Activated naive CD8-positive, alpha-beta T cell treated with anti-CD3 and anti-CD28 coated beads, Interleukin-2, amount 50 U/mL, for 16 hours (primary cell): ENCODE data around the gene SIX2.

ENCODE experiments used
- DNase-seq: peaks from one replicate; pipeline ENCODE4 v3.0.0-alpha.2; 2020; ENCODE audit warnings: low read depth, low spot score

Gene SIX2

DNA sequence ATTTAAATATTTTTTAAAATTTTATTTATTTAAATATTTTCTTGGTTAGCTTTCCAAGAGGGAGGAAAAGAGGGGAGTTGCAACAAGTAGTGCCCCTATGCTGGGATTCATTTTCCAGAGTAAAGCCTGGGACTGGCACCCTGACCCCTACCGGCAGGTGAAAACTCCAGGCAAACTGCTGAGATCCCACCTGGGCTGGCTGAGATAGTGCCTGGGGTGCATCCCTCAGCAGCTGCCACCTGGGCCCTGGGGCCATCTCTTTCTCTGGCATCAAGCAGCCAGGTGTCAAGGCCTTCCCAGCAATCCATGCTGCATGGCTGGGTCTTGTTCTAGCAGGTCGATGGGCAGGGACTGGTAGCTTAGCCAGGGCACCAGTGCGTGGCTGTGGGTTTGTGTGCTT is 6.6 kb downstream of the SIX2 start:
- DNase-seq: no peak

DNA sequence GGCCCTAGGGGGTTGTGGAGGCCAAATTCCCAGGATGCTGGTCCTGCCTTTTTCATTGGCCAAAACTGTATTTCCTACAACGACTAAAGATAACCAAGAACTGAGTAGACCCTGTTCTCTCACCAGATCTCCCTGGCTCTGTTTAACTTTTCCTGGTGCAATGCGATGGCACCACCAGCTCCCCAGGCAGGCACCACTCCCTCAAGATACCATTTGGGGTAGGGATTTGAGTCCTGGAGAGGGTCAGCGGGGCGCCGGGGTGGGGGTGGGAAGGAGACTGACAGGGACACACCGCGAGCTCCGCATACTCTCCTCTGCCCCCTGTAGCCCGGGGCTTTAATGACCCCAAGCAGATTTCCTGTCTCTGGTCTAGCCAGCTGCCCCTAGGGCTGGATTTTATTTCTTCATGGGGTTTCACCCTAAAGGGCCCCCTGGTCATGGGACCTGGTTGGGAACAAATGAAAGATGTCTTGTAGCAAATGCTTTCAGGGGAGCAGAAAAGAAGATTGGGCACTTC is 7.3 kb downstream of the SIX2 start:
- DNase-seq: no peak

GRCh38 chr2:45000921-45001868 is 8.1 kb downstream of the SIX2 start:
- DNase-seq: no peak

GRCh38 chr2:45000341-45000901 is 8.8 kb downstream of the SIX2 start:
- DNase-seq: no peak

DNA sequence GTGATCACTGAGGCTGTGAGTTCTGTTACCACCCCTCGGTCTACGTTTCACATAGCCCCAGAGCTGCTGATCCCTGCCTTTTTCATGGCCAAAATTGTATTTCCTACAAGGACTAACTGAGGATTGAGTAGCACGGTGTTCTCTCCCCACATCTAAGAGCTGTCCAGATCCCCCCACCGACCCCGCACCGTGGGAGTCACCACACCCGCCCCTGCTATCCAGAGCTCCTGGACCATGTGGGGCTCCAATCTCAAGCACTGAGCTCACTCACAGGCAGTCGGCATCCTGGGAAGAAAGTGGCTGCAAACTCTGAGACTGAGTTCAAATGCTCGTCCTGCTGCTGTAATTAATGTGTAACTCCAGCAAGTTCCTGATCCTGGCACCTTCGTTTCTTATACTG is 9.7 kb downstream of the SIX2 start:
- no peak for DNase-seq

DNA sequence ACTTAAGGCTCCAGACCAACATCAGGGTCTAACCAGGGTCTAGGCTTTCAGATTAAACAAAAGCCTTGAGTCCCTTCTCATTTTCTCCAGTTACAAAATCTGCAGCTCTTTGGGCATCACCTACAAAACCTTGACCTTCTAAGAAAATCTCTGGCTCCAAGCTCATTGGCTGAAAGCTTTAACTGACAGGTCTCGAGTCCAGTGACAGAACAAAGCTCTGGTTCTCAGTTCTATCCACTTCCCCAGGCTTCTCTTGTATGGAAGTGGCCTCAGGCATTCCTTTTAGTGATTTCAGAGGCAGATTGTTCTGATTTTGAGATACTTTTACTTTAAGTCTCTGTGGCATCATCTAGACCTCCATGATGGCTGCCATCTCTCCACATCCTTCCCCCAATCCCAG is 11.3 kb downstream of the SIX2 start:
- DNase-seq: no peak

GRCh38 chr2:44996356-44996755 is 12.9 kb downstream of the SIX2 start:
- no peak for DNase-seq

DNA sequence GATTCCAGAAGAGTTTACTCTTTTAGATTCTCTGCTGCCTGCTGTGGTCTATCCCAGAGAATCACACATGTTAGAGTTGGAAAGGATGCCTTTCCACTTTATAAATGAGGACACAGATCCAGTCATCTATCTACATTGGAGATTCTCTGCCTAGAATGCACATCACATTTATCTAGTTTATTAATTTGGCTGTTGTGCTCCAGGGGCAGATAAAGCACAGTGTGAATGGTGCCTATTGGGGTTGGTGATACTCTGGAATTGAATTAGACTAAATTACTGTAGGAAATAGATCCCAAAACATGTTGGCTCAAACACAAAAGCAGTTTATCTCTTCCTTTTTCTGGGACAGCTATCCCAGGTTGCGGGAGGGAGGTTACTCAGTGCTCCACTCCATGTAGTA is 14.9 kb downstream of the SIX2 start:
- DNase-seq: no peak

DNA sequence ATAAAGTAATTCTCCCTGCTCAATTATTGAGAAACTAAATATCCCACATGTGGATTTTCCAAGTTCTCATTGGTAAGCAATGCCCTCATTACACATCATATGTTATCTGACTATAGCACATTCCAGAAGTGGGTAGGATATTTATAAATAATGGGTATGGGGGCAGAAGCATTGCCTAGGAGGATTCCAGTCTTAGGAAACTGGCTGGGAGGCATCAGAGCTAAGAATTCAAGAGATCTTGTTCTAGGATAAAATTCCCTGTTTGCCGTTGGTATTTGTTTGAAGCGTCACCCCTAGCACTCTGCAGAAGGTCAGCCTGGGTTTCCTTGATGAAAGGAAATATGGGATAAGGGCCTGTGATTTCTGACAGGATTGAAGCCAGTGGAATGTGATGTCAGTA is 20.1 kb downstream of the SIX2 start:
- DNase-seq: no peak

GRCh38 chr2:44983836-44984604 is 25.2 kb downstream of the SIX2 start:
- DNase-seq: no peak

- peak; percentile 42 for DNase-seq
Observed at GRCh38 chr2:44981714-44982108, 27.5 kb downstream of the SIX2 start.

GRCh38 chr2:44980751-44981713 is 28.2 kb downstream of the SIX2 start:
- DNase-seq: no peak

DNA sequence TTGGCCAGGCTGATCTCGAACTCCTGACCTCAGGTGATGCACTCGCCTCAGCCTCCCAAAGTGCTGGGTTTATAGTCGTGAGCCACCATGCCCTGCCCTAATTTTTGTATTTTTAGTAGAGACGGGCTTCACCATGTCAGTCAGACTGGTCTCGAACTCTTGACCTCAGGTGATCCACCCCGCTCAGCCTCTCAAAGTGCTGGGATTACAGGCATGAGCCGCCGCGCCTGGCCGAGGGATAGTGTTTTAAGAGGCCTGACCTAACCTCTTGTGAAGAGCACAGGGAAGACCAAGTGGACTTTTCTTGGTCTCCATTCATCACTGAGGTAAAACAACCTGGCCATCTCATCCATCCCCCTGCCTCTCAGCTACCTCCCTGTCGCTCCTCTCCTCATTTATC is 29.7 kb downstream of the SIX2 start:
- no peak for DNase-seq

- DNase-seq: no peak
Observed at GRCh38 chr2:44975571-44976450, 33.4 kb downstream of the SIX2 start.

- DNase-seq: no peak
Observed at GRCh38 chr2:44974064-44974715, 35.1 kb downstream of the SIX2 start.

DNA sequence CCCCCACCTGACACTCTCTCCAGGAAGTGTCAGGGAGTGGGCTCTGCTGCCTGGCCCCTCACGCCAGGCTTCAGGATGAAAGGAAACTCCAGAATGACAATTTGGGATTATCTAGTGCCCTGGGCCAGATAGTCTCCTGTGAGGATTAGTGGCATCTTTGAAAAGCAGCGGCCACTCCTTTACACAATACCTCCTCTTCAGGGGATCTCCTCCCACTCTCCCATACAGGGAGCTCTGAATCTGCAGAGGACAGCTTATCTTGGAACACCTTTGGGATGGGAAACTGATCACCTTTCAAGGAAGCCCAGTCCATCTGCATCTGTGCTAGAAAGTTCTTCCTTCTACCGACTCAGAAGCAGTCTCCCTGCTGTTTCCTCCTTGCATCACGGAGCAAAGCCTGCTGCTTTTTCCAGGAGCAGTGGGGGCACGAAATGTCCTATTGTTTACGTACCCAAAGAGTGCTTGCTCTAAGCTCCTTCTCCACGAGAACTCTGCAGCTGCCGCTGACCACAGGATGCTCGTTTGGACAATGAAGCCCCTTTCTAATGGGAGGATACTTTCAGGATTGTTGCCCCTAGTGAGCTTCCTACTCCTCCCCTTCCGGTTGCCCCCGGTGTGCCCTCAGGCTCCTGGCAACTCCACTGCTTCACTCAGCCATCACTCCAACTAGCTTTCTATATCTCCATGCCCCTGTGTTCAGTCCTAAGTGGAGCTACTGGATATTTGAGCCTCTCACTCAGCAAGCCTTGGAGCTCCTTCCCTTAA is 36.3 kb downstream of the SIX2 start:
- no peak for DNase-seq

DNA sequence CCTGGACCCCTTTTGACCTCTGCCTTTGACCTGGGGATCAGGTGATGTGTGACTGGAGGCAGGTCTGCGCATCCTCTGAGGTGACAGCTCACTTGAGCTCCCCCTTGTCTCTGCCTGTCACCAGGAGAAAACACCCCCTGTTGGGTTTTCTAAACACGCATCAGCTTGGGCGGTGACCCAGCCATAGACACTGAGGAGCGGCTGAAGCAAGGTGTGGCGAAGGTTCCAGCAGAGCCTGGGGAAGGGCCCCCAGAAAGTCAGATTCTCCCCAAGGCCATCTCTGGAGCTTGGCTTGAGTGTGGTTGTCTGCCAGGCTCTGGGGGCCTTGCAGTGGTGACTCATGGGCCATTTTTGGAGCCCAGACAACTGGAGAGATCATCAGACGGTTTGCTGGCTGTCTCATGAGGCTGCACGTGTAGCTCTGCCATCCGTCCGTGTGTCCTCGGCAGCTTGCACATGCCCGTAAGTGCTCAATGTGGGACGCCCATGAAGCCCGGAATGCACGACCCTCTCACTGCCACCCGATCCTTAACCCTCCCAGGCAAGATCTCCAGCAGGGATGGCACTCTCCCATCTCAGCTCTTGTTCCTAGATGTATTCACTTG is 38.3 kb downstream of the SIX2 start:
- DNase-seq: no peak

GRCh38 chr2:44969936-44970335 is 39.3 kb downstream of the SIX2 start:
- no peak for DNase-seq
